ENCODE results near the gene ATP6V0A1.
"Not testable (repeated sequence)": the region's sequence is repeated elsewhere in the genome, so short reads cannot be mapped to it uniquely, and the experiment has no call there.

Gene ATP6V0A1

GRCh38 chr17:42477824-42478223 lies 19.1 kb downstream of the ATP6V0A1 start:
- DNase-seq = not testable (repeated sequence)

GRCh38 chr17:42484304-42484703 lies 25.6 kb downstream of the ATP6V0A1 start:
- DNase-seq = peak; percentile 73

DNA sequence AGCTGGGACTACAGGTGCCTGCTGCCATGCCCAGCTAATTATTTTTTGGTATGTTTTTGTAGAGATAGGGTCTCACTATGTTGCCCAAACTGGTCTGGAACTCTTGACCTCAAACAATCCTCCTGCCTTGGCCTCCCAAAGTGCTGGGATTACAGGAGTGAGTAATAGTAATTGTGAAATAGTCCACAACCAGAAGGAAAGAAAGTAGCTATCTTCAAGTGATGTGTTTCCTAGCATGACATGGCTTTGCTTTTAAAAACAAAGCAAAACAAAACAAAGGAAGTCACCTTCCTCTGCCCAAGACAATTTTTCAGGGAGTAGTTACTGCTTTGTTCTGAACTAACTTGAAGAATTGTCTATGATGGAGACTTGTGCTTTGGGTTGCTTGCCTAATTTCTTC lies 27.0 kb downstream of the ATP6V0A1 start:
- no peak for DNase-seq

DNA sequence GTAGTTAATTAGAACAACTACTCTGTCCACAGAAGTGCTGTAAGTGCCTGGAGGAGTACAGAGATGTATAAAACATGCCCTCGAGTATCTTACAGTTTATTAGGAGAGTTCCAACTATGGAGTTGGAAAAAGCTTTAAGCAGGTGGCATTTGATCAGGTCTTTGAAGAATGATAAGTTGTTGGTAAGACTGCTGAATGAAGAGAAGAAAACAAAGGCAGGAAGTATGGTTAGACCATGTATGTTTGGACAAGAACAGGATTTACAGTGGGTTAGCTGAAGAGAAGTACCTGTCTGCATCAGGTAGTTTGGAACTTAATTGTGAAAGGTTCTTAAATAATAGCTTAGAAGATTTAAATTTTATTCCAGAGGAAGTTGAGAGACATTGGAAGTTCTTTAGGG lies 29.4 kb downstream of the ATP6V0A1 start:
- no peak for DNase-seq

DNA sequence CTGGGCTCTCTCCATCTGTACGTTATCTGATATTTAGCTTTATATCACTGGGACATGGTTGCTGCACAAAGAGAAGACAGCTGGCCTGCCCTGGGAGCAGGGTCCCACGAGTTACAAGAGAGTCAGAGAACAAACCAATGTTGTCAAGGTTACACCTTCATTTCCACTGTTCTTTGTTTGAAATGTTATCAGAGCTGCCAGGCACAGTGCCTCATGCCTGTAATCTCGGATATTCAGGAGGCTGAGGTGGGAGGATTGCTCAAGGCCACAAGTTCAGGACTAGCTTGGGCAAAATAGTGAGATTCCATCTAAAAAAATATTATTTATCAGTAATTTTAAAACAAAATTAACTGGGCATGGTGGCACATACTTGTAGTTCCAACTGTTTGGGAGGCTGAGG lies 34.6 kb downstream of the ATP6V0A1 start:
- no peak for DNase-seq

- DNase-seq = no peak
Measured at GRCh38 chr17:42494673-42495072, 36.0 kb downstream of the ATP6V0A1 start.

GRCh38 chr17:42498828-42499227 lies 40.1 kb downstream of the ATP6V0A1 start:
- no peak for DNase-seq

GRCh38 chr17:42502091-42502490 lies 43.4 kb downstream of the ATP6V0A1 start:
- DNase-seq = no peak

- DNase-seq = no peak
Measured at GRCh38 chr17:42502926-42503325, 44.2 kb downstream of the ATP6V0A1 start.

- DNase-seq = no peak
Measured at GRCh38 chr17:42507671-42508070, 49.0 kb downstream of the ATP6V0A1 start.

GRCh38 chr17:42508426-42509165 lies 49.9 kb downstream of the ATP6V0A1 start:
- DNase-seq = no peak

DNA sequence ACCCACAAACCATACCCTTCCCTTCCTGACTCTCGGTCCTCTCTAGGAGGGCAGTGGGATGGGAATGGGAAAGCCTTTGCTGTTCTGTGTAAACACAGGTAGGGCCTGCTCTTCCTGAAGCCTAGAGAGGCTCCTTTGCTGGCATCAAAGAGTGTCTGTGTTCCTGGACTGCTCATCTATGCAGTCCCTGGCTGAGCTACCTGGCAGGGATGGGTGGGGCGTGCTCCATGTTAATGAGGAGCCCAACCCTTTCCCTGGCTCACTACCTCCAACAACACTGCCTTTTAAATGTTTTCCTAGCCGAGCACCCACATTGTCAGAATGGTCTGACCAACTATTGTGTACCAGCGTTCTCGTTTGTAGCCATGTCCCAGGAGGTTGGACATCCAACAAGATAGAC lies 50.7 kb downstream of the ATP6V0A1 start:
- DNase-seq = no peak

DNA sequence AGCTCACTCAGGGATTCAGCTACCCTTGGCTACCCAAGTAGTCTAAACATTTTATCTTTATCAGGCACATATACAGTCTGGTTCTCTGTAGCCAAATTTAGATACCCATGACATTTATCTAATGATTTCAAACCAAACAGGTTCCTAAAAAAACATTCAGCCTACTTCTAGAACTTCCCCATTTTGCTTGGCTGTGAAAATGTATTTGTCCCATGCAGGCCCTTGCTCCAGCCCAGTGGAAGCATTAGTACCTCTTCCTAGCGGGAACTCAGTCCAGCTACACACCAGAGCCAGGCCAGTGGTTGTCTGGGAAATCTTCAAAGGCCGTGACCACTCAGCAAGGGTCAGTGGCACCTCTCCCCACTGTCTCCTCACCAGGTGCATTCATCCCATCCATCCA lies 51.2 kb downstream of the ATP6V0A1 start:
- no peak for DNase-seq

DNA sequence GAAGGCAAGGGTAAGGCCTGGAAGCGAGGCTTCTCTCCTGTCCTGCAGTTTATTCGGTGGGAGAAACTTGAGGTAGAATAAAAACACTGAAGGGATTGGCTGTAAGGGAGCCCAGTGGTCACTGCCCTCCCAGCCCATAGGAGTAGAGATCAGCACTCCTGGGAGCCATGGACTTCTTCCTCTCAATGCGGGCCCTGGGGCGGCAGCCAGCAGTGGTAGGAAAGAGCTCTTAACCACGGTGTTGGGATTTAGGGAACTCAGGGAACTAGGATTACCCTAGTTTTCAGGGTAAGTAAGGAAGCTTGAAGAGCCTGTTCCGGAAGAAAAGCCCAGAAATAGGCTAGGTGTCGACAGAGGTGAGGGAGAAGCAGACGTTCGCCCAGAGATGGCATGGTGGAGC lies 53.6 kb downstream of the ATP6V0A1 start:
- no peak for DNase-seq

GRCh38 chr17:42512733-42513251 lies 54.1 kb downstream of the ATP6V0A1 start:
- DNase-seq = no peak

GRCh38 chr17:42513686-42514085 lies 55.0 kb downstream of the ATP6V0A1 start:
- no peak for DNase-seq

DNA sequence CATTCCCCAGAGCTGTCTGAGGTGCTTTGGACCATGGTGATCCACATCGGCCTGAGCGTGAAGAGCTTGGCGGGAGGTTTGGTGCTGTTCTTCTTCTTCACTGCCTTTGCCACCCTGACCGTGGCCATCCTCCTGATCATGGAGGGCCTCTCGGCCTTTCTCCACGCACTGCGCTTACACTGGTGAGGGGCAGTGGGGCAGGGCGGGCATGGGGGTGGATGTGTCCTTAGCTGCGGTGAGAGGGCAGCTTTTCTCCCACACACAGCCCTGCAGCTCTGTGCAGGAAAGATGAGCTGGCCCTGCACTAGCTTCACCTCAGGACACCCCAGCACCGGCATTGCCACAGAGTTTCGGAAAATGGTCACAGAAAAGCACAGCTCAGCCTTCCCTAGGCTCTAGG lies 55.6 kb downstream of the ATP6V0A1 start:
- DNase-seq = no peak

DNA sequence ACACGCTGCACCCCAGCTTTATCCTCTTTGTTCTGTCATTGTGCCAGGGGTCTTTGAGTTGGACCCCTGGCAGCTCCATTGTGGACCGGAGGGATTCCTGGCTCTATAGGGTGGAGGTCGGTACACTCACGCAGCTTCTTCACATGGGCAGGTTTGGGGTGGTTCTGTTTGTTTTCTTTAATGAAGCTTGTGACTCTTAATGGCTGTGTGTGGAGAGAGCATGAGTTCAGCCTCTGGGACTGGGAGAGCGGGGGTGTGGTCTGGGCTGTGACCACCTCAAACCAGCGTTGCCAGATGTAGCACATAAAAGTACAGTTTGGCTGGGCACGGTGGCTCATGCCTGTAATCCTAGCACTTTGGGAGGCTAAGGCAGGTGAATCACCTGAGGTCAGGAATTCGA lies 56.2 kb downstream of the ATP6V0A1 start:
- DNase-seq = no peak

DNA sequence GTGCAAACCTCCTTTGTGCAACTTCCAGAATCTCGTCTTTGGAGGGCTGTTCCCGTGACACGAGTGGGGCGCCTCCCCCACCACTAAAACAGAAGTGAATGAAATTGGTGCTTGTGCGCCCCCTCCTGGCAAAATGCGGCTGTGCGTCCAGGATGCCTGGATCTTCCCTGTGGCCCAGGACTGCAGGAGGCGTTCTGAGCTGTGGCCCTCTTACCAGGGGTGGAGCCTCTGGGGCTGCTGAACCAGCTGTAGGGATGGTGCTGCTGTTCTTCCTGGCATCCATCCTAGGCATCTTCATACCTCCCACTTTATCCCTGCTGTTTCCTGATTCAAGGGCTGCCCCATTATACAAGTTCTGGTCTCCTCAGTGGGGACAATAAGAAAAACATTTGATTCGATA lies 58.8 kb downstream of the ATP6V0A1 start:
- DNase-seq = peak; percentile 67

- DNase-seq = no peak
Measured at GRCh38 chr17:42518046-42518754, 59.5 kb downstream of the ATP6V0A1 start.

GRCh38 chr17:42518755-42519545 lies 60.3 kb downstream of the ATP6V0A1 start:
- no peak for DNase-seq

DNA sequence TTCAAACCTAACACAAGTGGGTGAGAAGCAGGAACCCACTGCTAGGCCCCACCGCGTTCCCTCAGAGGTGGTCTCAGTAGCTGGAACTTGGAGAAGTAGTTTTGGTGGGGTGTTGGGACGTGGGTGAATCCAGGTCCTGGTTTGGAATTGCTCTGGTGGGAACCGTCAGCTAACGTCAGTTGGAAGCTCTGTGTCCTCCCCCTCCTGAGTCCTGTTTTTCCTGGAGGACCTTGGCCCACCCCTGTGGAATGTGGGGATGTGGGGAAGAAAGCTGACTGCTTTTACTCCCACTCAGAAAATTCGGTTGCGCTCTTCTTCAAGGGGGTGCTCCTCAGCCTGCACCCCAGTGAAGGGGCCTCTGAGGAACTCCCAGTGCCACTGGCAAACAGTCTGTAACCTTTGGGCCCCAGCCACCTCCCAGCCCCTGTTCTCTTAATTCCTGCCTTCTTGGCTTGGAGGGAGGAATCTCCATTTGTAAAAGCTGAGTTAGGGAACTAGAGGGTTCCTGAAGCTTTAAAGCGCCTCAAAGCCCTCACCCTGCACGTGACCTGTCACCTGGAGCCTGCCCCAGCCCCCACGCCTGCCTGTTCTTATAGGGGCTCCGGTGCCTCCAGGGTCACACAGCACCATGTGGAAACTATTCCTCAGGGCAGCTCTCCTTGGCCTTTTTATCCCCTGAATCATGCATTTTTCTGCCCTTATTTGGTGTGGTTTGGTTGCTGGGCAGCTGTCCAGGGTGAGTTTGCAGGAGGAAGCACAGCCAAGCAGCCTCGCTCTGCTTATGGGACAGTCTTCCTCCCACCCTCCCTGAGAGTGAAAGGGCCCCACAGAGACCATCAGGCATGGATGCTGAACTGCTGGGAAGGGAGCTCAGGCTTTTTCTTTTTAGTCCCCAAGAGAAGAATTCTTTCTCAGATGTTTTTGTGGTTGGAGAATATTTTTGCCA lies 61.1 kb downstream of the ATP6V0A1 start:
- DNase-seq = no peak
